ENCODE results near the gene HDHD5.

- TF ChIP-seq POLR2A (IDR thresholded peaks at IDR 0.05) (no peak), CTCF (IDR thresholded peaks at IDR 0.05) (no peak)
Measured at GRCh38 chr22:17199003-17199731, 40.1 kb upstream of the HDHD5 start.

Data from suprapubic skin (tissue), 3 donors.